Measurements from ENCODE around the gene DAPK1.

- no peak for TF ChIP-seq EZH2 (IDR thresholded peaks at IDR 0.05; ENCODE audit: borderline replicate concordance, low read depth, low read length, severe bottlenecking)
- no peak for TF ChIP-seq MAX (IDR thresholded peaks at IDR 0.05; ENCODE audit: insufficient read depth, insufficient read length)
- no peak for TF ChIP-seq POLR2A (IDR thresholded peaks at IDR 0.05; ENCODE audit: low read depth, low read length)
- TF ChIP-seq CTCF (IDR thresholded peaks at IDR 0.05; ENCODE audit: extremely low read depth in 1 of 2, insufficient read depth in 1 of 2, low read depth in 1 of 2, low read length in 2 of 2), result no peak
- TF ChIP-seq MYC (IDR thresholded peaks at IDR 0.05; ENCODE audit: low read depth, low read length), result no peak
- TF ChIP-seq POLR2AphosphoS5 (IDR thresholded peaks at IDR 0.05; ENCODE audit: insufficient read depth, low read depth, low read length), result no peak
Measured at GRCh38 chr9:87601176-87601575, 103.5 kb downstream of the DAPK1 start.
